GM18520 (cell line): ENCODE measurements around the gene ETNK1.
A peak's percentile ranks its signal among the peaks of the same experiment; 100 is the strongest.
"Not testable (repeated sequence)": the region's sequence is repeated elsewhere in the genome, so short reads cannot be mapped to it uniquely, and the experiment has no call there.

Experiments
- ATAC-seq: cut with Tn5 transposase; IDR thresholded peaks from one replicate; pipeline ENCODE4 v1.9.1; 2021; ENCODE audit not compliant: unreplicated experiment

The ETNK1 gene

GRCh38 chr12:22624870-22625761 is at the start of gene ETNK1:
TSS of gene ETNK1 (plus strand) at chr12:22625171. CDS start at chr12:22625431, 260 bp downstream.
- peak; percentile 97 for ATAC-seq

- ATAC-seq: no peak
Observed at GRCh38 chr12:22576065-22576464, 48.9 kb upstream of the ETNK1 start.

GRCh38 chr12:22576473-22576872 is 48.5 kb upstream of the ETNK1 start:
- no peak for ATAC-seq

- no peak for ATAC-seq
Observed at GRCh38 chr12:22577667-22578066, 47.3 kb upstream of the ETNK1 start.

GRCh38 chr12:22578328-22578727 is 46.6 kb upstream of the ETNK1 start:
- no peak for ATAC-seq

- no peak for ATAC-seq
Observed at GRCh38 chr12:22588817-22589216, 36.2 kb upstream of the ETNK1 start.

- no peak for ATAC-seq
Observed at GRCh38 chr12:22593864-22594263, 31.1 kb upstream of the ETNK1 start.

- ATAC-seq: not testable (repeated sequence)
Observed at GRCh38 chr12:22597539-22597938, 27.4 kb upstream of the ETNK1 start.

- ATAC-seq: no peak
Observed at GRCh38 chr12:22598141-22598762, 26.7 kb upstream of the ETNK1 start.

- no peak for ATAC-seq
Observed at GRCh38 chr12:22598763-22599161, 26.2 kb upstream of the ETNK1 start.

GRCh38 chr12:22600181-22600580 is 24.8 kb upstream of the ETNK1 start:
- ATAC-seq: no peak

GRCh38 chr12:22609501-22609900 is 15.5 kb upstream of the ETNK1 start:
- ATAC-seq: no peak

GRCh38 chr12:22610131-22610530 is 14.8 kb upstream of the ETNK1 start:
- ATAC-seq: no peak

GRCh38 chr12:22612822-22613221 is 12.1 kb upstream of the ETNK1 start:
- not testable (repeated sequence) for ATAC-seq

GRCh38 chr12:22615963-22616501 is 8.9 kb upstream of the ETNK1 start:
- ATAC-seq: no peak

GRCh38 chr12:22617630-22618029 is 7.3 kb upstream of the ETNK1 start:
- ATAC-seq: no peak

GRCh38 chr12:22624548-22624869 is 462 bp upstream of the ETNK1 start:
- no peak for ATAC-seq

- ATAC-seq: peak; percentile 10
Observed at GRCh38 chr12:22625762-22626294, 857 bp downstream of the ETNK1 start.

GRCh38 chr12:22626406-22626805 is 1.4 kb downstream of the ETNK1 start:
- peak; percentile 46 for ATAC-seq

- no peak for ATAC-seq
Observed at GRCh38 chr12:22627371-22627770, 2.4 kb downstream of the ETNK1 start.

- ATAC-seq: no peak
Observed at GRCh38 chr12:22628228-22628627, 3.3 kb downstream of the ETNK1 start.
